Measurements from ENCODE around the gene SSTR1. TPM values are rescaled to one million over a fixed set of nuclear protein-coding genes. Genes with fewer than 3 reads are reported as not detected.

SSTR1 gene
- total RNA-seq, 3 donors from 2014 or later: 5.4 to 9.7 (median 6.1) TPM

GRCh38 chr14:38204719-38205115, 3.0 kb upstream of the SSTR1 start:
- DNase-seq: no peak
- Histone ChIP-seq H3K4me3 (no peak overlapping the region), H3K4me1 (ENCODE audit: low read depth) (peaks cover 5% of the 10 kb centered on the region), H3K36me3 (ENCODE audit: low read depth) (no peaks in the 10 kb centered on the region), H3K9me3 (no peaks in the 10 kb centered on the region)
- no peak for ATAC-seq
- intact Hi-C loops (cut with DNase I, micrococcal nuclease): no loop called here
- TF ChIP-seq CTCF (IDR thresholded peaks at IDR 0.05): no peak

GRCh38 chr14:38205119-38205813, 2.4 kb upstream of the SSTR1 start:
- ATAC-seq: no peak
- TF ChIP-seq CTCF (IDR thresholded peaks at IDR 0.05): no peak
- intact Hi-C loops (cut with DNase I, micrococcal nuclease): no loop called here

GRCh38 chr14:38205949-38206665, 1.6 kb upstream of the SSTR1 start:
- H3K9me3 ChIP-seq: no peaks in the 10 kb centered on the region
- DNase-seq: no peak
- no peak for ATAC-seq
- H3K4me1 ChIP-seq (ENCODE audit: low read depth): peaks cover 8% of the 10 kb centered on the region
- TF ChIP-seq CTCF (IDR thresholded peaks at IDR 0.05): no peak
- H3K36me3 ChIP-seq (ENCODE audit: low read depth): no peaks in the 10 kb centered on the region
- intact Hi-C loops (cut with DNase I, micrococcal nuclease): no loop called here
- H3K4me3 ChIP-seq: no peak overlapping the region

More at GRCh38 chr14:38205119-38205813, 2.4 kb upstream of the SSTR1 start:
- H3K9me3 ChIP-seq: no peaks in the 10 kb centered on the region
- no peak overlapping the region for H3K4me3 ChIP-seq
- no peak for DNase-seq
- no peaks in the 10 kb centered on the region for H3K36me3 ChIP-seq (ENCODE audit: low read depth)
- peaks cover 8% of the 10 kb centered on the region for H3K4me1 ChIP-seq (ENCODE audit: low read depth)

- intact Hi-C loops (cut with DNase I, micrococcal nuclease): no loop called here
- H3K4me3 ChIP-seq: no peak overlapping the region
- ATAC-seq: no peak
These were observed 871 bp upstream of the SSTR1 start for GRCh38 chr14:38206689-38207376.

GRCh38 chr14:38207377-38207735, 348 bp upstream of the SSTR1 start:
- DNase-seq (peak in 1 of 3 donors; percentile 16), ATAC-seq (no peak)
- H3K9me3 ChIP-seq: no peaks in the 10 kb centered on the region
- H3K4me1 ChIP-seq (ENCODE audit: low read depth): peaks cover 8% of the 10 kb centered on the region
- no peak overlapping the region for H3K4me3 ChIP-seq
- H3K36me3 ChIP-seq (ENCODE audit: low read depth): no peaks in the 10 kb centered on the region
- intact Hi-C loops (cut with DNase I, micrococcal nuclease): no loop called here
- no peak for TF ChIP-seq CTCF (IDR thresholded peaks at IDR 0.05)

More at GRCh38 chr14:38206689-38207376, 871 bp upstream of the SSTR1 start:
- no peak for TF ChIP-seq CTCF (IDR thresholded peaks at IDR 0.05)
- H3K9me3 ChIP-seq: no peaks in the 10 kb centered on the region
- H3K4me1 ChIP-seq (ENCODE audit: low read depth): peaks cover 8% of the 10 kb centered on the region
- H3K36me3 ChIP-seq (ENCODE audit: low read depth): no peaks in the 10 kb centered on the region
- DNase-seq: no peak

Measured in mucosa of descending colon (tissue), 3 donors.